GM18508 (cell line): ENCODE results near the gene TRAF7.

ENCODE experiments used
- ATAC-seq: cut with Tn5 transposase; IDR thresholded peaks from one replicate; pipeline ENCODE4 v1.9.1; 2021; ENCODE audit warnings: moderate number of reproducible peaks; ENCODE audit not compliant: insufficient read depth, unreplicated experiment

TRAF7 gene

DNA sequence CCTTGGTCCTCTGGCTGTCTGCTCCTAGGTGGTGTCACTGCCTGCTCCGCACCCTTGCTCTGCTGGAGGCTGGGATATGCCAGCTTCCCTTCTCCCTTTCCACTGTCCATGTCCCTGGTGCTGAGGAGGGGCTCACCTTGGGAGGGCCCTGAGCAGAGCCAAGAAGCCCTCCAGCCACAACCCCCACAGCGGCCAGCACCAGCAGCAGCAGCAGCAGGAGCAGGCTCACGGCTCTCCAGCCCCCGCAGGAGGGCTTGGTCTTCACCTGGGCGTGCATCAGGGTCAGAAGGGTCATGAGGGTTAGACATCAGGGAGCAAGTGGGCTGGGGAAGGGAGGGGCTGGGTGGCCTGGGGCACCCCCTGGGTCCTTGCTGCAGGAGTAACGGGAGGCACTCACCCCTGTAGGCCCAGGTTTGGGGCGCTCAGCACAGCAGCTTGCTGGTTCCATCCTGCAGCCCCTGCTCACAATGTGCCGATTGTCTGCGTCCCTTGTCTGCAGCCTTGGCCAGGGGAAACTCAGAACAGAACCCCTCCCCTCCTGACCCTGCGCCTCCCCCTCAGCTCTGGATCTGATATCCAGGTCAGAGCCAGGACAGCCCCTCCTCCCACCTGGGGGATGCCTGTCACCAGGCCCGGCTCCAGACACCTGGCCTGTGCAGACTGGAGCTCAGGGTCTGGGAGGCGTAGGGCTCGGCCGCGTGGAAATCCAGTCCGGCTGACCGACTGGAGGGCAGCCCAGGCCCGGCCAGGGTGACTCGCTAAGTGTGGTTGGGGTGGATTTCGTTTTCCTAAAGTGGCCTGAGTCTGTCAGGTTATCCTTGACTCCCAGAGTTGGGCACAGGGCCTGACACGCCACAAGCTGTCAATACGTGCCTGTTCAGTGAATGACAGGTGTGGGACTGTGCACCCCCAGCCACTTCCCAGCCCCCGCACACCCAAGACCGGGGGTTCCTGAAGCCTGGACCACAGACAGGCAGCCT lies 55.1 kb downstream of the TRAF7 start, which contains the start of gene BRICD5:
BRICD5 (minus strand) TSS at position 478 of the 980 bp plus-strand sequence; CDS start at position 448, 30 bp downstream.
- no peak for ATAC-seq

DNA sequence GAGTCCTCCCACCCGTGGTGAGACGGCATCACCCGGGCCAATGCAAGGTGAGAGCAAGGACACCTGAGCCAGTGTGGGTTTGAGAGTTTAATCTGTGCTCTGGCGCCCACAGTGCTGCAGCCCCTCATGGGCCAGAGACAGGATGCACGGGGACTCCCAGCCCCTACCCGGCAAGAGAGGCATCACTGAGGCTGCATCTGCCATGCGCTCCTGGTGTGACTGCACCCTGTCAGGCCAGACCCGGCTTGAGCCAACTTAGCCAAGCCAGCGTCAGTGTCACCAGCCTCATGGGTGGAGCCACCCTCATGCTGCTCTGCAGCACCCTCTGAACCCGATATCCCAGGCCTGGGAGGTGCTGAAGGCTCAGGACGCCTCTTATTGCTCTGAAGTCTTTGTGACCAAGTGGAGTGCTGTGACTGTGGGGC lies 56.4 kb downstream of the TRAF7 start:
- no peak for ATAC-seq

DNA sequence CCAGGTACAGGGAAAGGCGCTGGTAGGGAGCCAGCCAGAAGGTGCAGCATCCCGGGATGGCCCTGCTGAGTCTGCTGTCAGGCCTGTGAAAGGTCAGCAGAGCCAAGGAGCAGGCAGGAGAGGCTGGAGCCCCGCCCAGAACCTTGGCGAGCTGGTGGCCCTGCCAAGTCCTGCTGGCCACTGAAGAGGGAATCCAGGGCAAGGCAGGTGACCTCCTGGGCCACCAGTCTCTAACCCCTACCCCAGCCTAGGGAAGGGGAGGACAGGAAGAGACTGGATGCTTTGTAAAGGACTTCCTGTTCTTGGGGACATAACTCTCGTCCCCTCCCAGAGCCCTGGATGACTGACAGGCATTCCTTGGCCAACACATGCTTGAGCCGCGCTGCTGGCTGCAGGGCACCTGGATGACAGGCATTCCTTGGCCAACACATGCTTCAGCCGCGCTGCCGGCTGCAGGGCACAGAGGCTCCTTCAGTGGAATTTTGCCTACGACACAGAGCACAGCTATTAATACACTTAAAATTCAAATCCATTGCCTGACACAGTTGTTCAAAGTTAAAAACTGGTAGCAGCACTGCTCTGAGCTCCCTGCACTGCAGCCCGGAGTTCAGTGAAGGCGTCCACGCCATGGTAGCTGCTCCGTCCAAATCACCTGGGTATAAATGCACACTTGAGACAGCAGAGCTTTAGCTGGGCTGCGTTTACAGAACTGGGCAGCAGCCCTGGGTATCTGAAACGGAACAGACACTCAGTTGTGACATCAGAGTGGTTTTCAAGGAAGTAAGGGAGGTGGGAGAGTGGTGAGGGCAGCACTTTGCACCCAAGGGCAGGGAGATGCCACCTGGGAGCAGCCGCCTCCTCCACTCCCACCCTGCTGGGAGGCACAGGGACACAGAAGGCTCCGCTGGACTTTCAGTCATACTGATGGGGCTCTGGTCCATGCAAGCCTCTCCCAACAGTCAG lies 57.1 kb downstream of the TRAF7 start:
- no peak for ATAC-seq

DNA sequence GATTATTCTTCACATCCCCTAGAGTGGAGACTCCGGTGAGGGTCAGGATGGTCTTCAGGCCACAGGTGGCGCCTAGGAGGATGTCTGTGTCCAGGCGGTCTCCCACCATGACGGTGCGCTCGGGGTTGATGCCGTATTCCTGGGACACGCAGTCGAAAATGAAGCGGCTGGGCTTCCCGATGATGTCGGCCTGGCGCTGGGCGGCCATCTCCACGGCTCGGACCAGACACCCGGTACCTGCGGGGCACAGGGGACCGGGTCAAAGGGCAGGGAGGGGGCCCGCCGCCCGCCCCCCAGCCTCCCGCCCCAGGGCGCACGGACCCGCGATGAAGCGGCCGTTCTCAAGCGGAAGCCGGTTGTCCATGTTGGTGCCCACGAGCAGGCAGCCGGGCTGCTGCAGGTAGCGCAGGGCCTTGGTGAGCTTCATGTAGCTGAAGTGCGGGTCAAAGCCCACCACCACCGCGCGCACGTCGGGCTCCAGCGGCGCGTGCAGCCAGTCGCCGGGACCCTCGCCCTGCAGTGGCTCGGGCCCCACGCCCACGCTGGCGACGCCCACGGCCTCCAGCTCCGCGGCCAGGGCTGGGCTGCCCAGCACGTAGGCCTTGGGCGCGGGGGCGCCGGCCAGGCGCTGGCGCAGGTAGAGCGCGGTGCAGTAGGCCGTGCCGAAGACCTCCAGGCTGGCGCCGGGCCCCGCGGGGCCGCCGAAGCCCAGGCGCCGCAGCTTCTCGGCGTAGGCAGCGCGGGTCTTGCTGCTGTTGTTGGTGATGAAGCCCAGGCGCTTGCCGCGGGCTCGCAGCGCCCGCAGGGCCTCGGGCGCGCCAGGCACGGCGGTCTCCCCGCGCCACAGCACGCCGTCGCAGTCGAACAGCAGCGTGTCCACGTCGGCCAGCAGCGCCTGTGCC lies 58.5 kb downstream of the TRAF7 start:
- no peak for ATAC-seq

DNA sequence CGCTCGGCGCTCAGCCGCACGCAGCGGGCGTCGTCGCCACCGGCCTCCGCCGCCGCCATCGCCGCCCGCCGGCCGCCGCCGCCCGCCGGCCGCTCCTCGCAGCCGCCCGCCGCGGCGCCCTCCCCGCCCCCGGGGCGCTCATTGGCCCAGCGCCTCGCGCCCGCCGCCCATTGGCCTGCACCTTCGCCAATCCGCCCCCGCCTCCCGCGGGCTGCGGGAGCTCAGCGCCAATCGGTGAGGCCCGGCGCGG lies 59.1 kb downstream of the TRAF7 start, which contains the start of gene PGP:
PGP (minus strand) TSS at position 122 of the 250 bp plus-strand sequence; CDS start at position 59, 63 bp downstream.
- ATAC-seq = no peak

DNA sequence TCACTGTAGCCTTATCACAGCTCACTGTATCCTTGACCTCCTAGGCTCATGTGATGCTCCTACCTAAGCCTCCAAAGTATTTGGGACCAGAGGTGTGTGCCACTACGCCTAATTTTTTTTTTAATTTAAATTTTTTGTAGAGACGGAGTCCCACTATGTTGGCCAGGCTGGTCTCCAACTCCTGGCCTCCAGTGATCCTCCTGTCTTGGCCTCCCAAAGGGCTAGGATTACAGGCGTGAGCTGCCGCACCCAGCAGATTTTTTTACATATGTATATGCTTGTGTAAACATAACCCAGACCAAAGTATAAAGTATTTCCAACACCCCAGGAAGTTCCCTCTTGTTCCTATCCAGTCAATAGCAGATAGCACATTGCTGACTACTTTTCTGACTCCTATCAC lies 60.7 kb downstream of the TRAF7 start:
- ATAC-seq = no peak

DNA sequence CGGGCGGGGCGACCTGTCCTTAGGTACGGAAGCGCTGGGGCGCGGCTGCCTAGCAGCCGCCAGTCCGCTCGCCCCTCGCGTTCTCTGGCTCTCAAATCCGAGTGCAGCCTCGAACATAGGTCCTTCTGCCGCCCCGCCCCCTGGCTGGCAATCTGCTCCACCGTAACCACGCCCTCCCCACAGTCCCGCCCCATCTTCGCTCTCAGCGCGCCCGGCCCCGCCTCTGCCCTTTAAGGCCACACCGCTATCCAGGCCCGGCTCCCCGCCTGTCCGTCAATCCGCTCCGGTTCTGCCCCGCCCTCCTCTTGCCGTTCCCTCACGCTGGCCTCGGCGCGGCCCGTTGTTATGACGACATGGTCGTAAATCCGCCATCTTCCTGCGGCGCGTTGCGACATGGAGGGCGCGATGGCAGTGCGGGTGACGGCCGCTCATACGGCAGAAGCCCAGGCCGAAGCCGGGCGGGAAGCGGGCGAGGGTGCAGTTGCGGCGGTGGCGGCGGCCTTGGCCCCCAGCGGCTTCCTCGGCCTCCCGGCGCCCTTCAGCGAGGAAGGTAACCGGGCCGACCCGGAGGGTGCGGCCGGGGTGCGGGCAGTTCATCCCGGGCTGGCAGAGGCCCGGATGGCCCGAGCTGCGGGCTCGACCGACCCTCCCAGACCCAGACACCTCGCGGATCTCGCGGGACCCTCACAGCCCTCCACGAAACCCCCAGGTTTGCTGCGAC lies 67.8 kb downstream of the TRAF7 start, which contains the start of gene E4F1:
E4F1 (plus strand) TSS at position 371 of the 721 bp plus-strand sequence; CDS start at position 394, 23 bp downstream.
- peak; percentile 65 for ATAC-seq

DNA sequence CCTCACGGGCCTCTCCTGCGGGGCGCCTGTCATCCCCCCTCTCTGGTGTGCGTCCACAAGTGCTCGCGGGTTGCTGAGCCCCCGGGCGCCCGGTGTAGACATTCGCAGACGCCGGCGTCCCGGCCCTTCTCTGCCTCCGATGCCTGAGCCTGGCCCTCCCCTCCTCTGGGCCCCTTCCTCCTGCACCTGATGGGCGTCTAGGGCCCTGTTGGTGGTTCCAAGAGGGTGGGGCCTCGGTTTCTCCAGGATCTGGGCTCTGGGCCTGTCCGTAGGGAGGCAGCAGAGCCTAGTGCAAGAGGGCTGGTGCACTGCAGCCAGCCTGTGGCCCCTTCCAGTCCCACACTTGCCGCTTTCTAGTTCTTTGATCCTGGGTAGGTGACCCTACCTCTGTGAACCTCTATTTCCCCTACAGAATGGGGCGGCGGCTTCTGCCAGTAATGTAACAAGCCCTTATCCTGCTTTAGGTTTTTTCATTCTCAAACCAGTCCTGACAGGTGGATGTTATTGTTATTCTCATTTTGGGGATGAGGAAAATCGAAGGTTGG lies 68.4 kb downstream of the TRAF7 start:
- ATAC-seq = no peak

DNA sequence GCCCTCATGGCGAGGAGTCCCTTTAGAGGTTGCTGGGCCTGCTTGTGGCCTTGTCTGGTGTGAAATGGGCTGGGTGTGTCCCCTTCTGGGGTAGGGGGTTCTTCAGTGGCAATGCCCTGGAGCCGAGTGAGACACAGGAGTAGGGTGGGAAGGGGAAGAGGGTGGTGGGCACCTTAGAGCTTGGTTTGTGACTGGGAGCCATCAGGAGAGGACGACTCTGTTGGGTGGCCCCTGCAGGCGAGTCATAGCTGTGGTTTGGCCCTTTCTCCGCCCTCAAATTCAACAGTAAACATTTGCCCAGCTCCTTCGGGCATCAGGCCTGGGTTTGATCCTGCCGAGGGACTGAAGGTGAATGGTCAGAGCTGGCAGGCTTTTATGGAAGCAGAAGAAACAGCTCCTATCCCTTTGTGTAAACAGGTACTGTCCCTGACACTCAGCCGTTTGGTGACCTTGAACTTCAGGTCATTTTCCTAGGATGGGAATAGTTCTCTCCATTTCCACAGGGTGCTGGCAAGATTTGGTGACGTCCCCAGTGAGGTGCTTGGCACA lies 70.7 kb downstream of the TRAF7 start:
- no peak for ATAC-seq

DNA sequence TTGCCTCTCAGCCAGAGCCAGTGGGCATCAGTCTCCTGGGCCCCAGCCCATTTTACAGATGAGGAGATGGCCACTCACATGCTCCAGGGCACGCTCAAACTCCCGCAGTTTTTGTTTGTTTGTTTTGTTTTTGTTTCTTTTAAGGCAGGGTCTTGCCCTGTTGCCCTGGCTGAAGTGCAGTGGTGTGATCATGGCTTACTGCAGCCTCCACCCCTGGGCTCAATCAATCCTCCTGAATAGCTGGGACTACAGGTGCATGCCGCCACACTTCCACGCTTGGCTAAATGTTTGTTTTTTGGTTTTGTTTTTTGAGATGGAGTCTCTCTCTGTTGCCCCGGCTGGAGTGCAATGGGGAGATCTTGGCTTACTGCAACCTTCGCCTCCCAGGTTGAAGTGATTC lies 71.3 kb downstream of the TRAF7 start:
- ATAC-seq = no peak
